ENCODE measurements around the gene LSM12. TPM values are rescaled to one million over a fixed set of nuclear protein-coding genes. Genes with fewer than 3 reads are reported as not detected.

Gene LSM12
- total RNA-seq, 4 donors from 2014 or later, result 41.6 to 79.0 (median 56.5) TPM

DNA sequence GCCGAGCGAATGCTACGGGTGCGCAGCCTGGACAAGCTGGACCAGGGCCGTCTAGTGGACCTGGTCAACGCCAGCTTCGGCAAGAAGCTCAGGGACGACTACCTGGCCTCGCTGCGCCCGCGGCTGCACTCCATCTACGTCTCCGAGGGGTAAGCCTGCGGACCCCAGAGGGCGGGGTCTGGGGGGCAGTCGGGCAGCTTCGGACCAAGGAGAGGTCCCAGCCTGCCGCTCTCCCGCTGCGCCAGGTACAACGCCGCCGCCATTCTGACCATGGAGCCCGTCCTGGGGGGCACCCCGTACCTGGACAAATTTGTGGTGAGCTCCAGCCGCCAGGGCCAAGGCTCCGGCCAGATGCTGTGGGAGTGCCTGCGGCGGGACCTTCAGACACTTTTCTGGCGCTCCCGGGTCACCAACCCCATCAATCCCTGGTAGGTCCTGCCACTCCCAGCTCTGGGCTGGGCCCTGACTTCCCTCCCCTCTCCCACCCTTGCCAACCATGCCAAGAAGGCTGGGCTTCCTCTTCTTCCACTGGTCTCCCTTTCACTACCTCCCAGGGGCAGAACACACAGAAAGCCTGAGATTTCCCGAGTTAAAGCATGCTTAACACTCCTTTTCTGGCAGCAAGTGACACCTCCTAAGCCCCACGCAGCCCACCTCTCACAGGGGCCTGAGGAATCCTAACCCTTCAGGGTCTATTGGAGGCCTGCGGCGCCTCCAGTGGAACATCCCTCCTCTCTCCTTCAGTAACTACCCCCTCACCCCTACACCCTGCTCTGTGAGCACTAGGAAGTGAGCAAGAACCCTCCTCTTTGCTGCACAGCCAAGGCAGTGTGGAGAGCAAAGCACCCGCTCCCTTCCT is 58.9 kb downstream of the LSM12 start:
- H3K4me1 ChIP-seq, result peaks cover 15 to 28% of the 10 kb centered on the region in 2 donors
- H3K27ac ChIP-seq, result peak overlapping the region in 1 of 4 donors; percentile 16
- peak overlapping the region; percentile 52 to 71 (median 67) for H3K4me3 ChIP-seq
- no peak for DNase-seq
- TF ChIP-seq, protein P1, sequence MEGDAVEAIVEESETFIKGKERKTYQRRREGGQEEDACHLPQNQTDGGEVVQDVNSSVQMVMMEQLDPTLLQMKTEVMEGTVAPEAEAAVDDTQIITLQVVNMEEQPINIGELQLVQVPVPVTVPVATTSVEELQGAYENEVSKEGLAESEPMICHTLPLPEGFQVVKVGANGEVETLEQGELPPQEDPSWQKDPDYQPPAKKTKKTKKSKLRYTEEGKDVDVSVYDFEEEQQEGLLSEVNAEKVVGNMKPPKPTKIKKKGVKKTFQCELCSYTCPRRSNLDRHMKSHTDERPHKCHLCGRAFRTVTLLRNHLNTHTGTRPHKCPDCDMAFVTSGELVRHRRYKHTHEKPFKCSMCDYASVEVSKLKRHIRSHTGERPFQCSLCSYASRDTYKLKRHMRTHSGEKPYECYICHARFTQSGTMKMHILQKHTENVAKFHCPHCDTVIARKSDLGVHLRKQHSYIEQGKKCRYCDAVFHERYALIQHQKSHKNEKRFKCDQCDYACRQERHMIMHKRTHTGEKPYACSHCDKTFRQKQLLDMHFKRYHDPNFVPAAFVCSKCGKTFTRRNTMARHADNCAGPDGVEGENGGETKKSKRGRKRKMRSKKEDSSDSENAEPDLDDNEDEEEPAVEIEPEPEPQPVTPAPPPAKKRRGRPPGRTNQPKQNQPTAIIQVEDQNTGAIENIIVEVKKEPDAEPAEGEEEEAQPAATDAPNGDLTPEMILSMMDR (IDR thresholded peaks at IDR 0.05 in 4 of 5, conservative IDR thresholded peaks at IDR 0.05 in 1 of 5), result peak in 2 of 5 experiments; percentile 7 to 10
- no peak for TF ChIP-seq POLR2A (IDR thresholded peaks at IDR 0.05)
- in situ Hi-C loops (cut with MboI; ENCODE audit: low sequenced_read_pairs in 4 of 4) (no loop called here), intact Hi-C loops (cut with DNase I; ENCODE audit: low total_unique reads) (loop anchor here (2.0 to 5.0 kb wide), 2 partner anchors 33 to 105 kb away; no protein-coding TSS in a partner anchor)
- no peak for ATAC-seq
- no peaks in the 10 kb centered on the region for H3K9me3 ChIP-seq
- peaks cover 35 to 40% (median 40%) of the 10 kb centered on the region in 3 donors for H3K27me3 ChIP-seq
- H3K36me3 ChIP-seq, result peaks cover 0 to 4% of the 10 kb centered on the region in 2 donors

DNA sequence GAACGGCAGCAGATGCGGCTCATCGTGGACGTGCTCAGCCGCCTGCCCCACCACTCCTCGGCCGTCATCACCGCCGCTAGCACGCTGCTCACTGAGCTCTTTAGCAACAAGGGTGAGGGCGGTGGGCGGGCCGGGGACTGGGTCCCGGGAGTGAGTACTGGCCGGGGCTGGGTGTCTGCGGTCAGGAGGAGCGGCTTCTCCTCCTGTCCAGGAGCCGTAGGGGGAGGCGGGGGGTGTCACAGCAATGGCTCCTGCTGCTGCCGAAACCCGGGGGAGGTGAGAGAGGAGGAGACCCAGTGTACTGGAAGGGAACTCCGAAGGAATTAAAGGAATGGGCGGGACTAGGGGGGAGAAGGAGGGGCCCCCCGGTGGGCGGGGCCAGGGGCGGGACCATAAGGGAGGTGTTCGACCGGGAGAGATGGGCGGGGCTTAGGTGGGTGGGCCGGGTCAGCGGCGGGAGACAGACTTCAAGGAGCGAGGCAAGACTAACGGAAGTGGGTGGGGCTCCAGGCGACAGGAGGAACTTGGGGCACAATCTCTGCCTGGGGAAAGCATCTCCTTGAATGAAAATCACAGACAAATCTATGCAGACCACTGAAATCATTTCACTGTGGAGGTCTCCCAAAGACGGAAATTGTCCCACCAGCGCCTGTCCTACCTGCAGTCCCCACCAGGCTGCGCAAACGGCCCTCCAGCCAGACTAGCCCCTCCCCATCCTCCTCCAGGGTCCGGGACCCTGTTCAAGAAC is 59.7 kb downstream of the LSM12 start:
- Histone ChIP-seq H3K27ac (peak overlapping the region in 2 of 4 donors; percentile 32 to 66), H3K4me1 (peaks cover 15 to 28% of the 10 kb centered on the region in 2 donors), H3K9me3 (no peaks in the 10 kb centered on the region), H3K27me3 (peaks cover 35 to 40% (median 40%) of the 10 kb centered on the region in 3 donors), H3K36me3 (peaks cover 0 to 4% of the 10 kb centered on the region in 2 donors), H3K4me3 (peak overlapping the region; percentile 52 to 71 (median 67))
- peak; percentile 21 to 39 for TF ChIP-seq POLR2A (IDR thresholded peaks at IDR 0.05)
- TF ChIP-seq, protein P1 (IDR thresholded peaks at IDR 0.05 in 4 of 5, conservative IDR thresholded peaks at IDR 0.05 in 1 of 5), result peak; percentile 18 to 73 (median 59)
- ATAC-seq, result peak; percentile 83 to 91
- in situ Hi-C loops (cut with MboI; ENCODE audit: low sequenced_read_pairs in 4 of 4), result no loop called here
- intact Hi-C loops (cut with DNase I; ENCODE audit: low total_unique reads), result loop anchor here (2.0 to 5.0 kb wide), 2 partner anchors 34 to 106 kb away; no protein-coding TSS in a partner anchor
- peak; percentile 92 to 95 for DNase-seq

DNA sequence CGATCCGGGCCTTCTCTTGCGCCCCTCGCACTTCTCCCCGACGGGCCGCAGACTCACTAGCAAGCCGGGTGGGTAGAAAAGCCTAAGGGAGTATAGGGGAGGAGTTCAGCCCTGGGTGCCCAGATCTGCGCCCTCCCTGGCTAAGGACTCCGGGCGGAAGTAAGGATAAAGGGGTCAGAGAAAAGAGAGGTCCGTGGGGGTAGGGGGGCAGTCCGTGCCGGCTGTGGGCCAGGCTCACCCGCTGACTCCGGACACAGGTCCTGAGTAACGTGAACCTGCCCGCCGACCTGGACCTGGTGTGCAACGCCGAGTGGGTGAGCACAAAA is 60.2 kb downstream of the LSM12 start:
- peaks cover 0 to 4% of the 10 kb centered on the region in 2 donors for H3K36me3 ChIP-seq
- TF ChIP-seq POLR2A (IDR thresholded peaks at IDR 0.05), result no peak
- TF ChIP-seq, protein P1 (IDR thresholded peaks at IDR 0.05 in 4 of 5, conservative IDR thresholded peaks at IDR 0.05 in 1 of 5), result no peak
- H3K9me3 ChIP-seq, result no peaks in the 10 kb centered on the region
- intact Hi-C loops (cut with DNase I; ENCODE audit: low total_unique reads) (loop anchor here (2.0 to 5.0 kb wide), 2 partner anchors 35 to 106 kb away; no protein-coding TSS in a partner anchor), in situ Hi-C loops (cut with MboI; ENCODE audit: low sequenced_read_pairs in 4 of 4) (no loop called here)
- H3K4me3 ChIP-seq, result peak overlapping the region; percentile 52 to 71 (median 67)
- DNase-seq (no peak), ATAC-seq (peak in 1 of 2 donors; percentile 3)
- peaks cover 15 to 28% of the 10 kb centered on the region in 2 donors for H3K4me1 ChIP-seq
- peak overlapping the region in 2 of 4 donors; percentile 32 to 66 for H3K27ac ChIP-seq
- peaks cover 35 to 40% (median 40%) of the 10 kb centered on the region in 3 donors for H3K27me3 ChIP-seq

DNA sequence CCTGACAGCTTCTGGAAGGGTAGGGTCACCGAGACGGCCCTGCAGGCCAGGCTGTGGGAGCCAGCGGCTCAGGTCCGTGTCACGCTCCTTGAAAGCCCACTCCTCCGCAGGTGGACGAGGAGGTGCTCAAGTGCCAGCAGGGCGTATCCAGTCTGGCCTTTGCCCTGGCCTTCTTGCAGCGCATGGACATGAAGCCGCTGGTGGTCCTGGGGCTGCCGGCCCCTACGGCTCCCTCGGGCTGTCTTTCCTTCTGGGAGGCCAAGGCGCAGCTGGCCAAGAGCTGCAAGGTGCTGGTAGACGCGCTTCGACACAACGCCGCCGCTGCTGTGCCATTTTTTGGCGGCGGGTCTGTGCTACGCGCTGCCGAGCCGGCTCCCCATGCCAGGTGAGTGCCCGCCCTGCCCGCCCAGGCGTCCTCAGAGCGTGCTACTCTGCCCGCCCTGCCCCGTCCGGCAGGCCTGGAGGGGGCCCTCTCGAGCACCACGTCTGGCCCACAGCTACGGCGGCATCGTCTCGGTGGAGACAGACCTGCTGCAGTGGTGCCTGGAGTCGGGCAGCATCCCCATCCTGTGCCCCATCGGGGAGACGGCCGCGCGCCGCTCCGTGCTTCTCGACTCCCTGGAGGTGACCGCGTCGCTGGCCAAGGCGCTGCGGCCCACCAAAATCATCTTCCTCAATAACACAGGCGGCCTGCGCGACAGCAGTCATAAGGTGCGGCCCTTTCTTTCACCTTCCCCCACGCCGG is 60.8 kb downstream of the LSM12 start:
- H3K27me3 ChIP-seq, result peaks cover 35 to 40% (median 40%) of the 10 kb centered on the region in 3 donors
- peak overlapping the region; percentile 52 to 71 (median 67) for H3K4me3 ChIP-seq
- intact Hi-C loops (cut with DNase I; ENCODE audit: low total_unique reads) (loop anchor here (2.0 to 5.0 kb wide), 2 partner anchors 35 to 107 kb away; no protein-coding TSS in a partner anchor), in situ Hi-C loops (cut with MboI; ENCODE audit: low sequenced_read_pairs in 4 of 4) (no loop called here)
- H3K9me3 ChIP-seq, result no peaks in the 10 kb centered on the region
- DNase-seq (no peak), ATAC-seq (no peak)
- H3K4me1 ChIP-seq, result peaks cover 15 to 28% of the 10 kb centered on the region in 2 donors
- peaks cover 0 to 4% of the 10 kb centered on the region in 2 donors for H3K36me3 ChIP-seq
- peak overlapping the region in 2 of 4 donors; percentile 32 to 66 for H3K27ac ChIP-seq
- TF ChIP-seq, protein P1 (IDR thresholded peaks at IDR 0.05 in 4 of 5, conservative IDR thresholded peaks at IDR 0.05 in 1 of 5), result no peak
- no peak for TF ChIP-seq POLR2A (IDR thresholded peaks at IDR 0.05)

All from gastrocnemius medialis (tissue), 4 donors.